Fibroblast of skin of left biceps (primary cell): Measurements from ENCODE around the gene DDC.
A peak's percentile ranks its signal among the peaks of the same experiment; 100 is the strongest.
"Not testable (repeated sequence)": the region's sequence is repeated elsewhere in the genome, so short reads cannot be mapped to it uniquely, and the experiment has no call there.

Experiments
- DNase-seq, 2 experiments: peaks; one replicate each; pipeline ENCODE4 v3.0.0-alpha.2; 2013; ENCODE audit warnings: low read depth in 2 of 2

The DDC gene

GRCh38 chr7:50528266-50529092 is 36.7 kb downstream of the DDC start:
- no peak for DNase-seq

DNA sequence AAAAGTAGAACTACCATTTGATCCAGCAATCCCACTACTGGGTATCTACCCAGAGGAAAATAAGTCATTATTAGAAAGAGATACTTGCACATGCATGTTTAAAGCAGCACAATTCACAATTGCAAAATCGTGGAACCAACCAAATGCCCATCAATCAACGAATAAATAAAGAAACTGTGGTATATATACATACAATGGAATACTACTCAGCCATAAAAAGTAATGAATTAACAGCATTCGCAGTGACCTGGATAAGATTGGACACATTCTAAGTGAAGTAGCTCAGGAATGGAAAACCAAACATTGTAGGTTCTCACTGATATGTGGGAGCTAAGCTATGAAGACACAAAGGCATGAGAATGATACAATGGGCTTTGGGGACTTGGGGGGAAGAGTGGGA is 45.9 kb downstream of the DDC start:
- not testable (repeated sequence) for DNase-seq

DNA sequence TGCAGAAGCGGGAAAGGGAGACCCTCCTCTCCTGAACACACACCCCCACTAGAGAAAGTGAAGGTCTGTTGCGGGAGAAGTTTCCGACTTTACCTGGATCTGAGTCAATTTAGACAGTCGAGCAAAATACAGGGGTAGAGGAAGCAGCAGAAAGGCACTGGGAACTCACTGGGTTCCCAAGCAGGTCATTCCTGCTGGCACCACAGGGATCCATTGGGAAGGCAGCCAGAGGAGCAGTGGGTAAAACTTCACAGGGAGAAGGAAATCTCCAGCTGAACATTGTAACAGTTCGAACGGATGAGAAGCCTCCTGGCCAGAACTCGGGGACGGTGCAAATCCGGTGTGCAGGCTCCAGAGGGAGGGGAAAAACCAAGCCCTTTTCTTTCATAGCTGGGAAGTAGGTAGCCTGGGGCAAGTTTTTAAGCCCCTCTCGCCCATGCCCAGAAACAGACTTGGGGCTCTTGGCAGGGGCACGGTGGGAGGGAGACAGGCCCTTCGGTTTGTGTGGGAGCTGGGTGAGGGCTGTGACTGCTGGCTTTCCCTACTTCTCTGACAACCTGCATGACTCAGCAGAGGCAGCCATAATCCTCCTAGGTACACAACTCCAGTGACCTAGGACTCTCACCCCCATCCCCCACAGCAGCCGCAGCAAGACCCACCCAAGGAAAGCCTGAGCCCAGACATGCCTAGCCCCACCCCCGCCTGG is 51.9 kb downstream of the DDC start:
- no peak for DNase-seq

DNA sequence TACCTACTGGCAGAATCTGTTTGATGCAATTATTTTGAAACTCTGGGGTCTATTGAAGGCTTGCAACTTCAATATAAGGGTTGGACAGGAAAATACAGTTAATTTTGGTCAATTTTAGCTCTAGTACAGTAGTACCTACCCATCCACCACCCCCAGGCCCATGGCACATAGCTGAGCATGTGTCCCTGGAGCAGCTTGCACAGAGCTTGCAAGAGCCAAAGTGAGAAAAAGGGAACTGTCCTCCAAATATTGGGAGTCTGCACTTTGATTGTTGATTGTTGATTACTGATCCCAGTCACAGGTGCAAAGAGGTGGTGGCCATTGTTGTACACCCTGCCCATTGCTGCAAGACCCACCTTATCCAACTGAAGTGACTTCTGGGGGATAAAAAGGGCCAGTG is 52.8 kb downstream of the DDC start:
- no peak for DNase-seq

GRCh38 chr7:50509459-50509858 is 55.7 kb downstream of the DDC start:
- DNase-seq: no peak

DNA sequence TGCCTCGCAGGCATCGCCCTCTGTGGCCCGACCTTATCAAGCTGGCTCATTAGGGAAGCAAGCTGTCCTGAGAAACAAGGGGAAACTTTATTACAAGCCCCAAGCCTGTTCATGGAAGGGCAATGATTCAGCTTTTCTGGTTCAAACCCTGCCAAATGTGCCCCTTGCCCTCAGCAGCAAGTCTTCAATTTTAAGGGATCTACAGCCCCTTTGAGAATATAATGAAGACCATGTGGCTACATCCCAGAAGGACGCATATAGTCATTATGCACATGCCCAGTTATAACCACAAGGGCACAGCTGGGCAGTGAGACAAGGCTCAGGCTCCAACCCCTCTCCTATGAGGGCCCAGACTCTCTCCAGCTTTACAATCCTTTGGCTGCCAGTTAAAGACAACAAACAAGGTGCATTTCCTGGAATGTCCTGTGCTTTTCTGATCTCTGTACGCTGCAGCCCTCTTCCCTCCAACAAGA is 56.7 kb downstream of the DDC start:
- no peak for DNase-seq

GRCh38 chr7:50507898-50508470 is 57.2 kb downstream of the DDC start:
- DNase-seq: no peak

GRCh38 chr7:50505553-50506210 is 59.5 kb downstream of the DDC start:
- no peak for DNase-seq

- no peak for DNase-seq
Measured at GRCh38 chr7:50504646-50505546, 60.3 kb downstream of the DDC start.

DNA sequence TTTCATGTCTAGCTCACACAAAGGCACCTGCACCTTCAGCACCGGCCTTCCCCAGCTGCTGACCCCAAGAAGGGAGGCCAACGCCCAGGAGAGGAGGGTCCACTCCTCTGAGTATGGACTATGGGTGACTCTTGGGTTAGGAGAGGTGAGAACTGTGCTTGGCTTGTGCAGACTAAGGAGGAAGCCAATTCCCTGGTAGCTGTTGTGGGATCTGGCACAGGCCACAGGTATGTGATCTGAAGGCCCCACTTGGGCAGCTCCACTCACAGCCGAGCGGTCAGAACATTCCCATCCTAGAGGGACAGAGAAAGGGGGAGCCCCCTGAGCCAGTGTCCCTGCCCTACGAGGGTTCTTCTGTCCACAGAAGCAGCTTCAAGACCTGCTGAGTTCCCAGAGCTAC is 62.3 kb downstream of the DDC start:
- DNase-seq: no peak

- DNase-seq: peak in 1 of 2 experiments; percentile 19
Measured at GRCh38 chr7:50502001-50502684, 63.1 kb downstream of the DDC start.

DNA sequence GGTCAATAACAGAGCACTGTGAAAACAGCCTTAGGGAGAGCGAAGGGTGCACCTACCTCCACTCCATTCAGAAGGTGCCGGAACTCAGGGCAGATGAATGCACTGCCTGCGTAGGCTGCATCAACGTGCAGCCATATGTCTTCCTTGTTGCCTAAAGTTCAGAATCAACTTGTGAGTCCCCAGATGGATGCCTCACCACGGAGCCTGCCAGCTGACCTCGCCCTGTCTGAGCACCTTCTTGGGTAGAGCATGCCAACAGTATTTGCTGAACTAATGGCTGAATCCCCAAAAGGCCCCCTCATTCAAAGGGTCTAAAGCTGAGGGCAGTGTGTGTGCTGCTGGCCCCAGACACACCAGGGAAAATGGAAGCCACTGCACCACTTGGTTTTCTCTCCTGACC is 66.1 kb downstream of the DDC start:
- DNase-seq: no peak

GRCh38 chr7:50497968-50498367 is 67.2 kb downstream of the DDC start:
- no peak for DNase-seq

DNA sequence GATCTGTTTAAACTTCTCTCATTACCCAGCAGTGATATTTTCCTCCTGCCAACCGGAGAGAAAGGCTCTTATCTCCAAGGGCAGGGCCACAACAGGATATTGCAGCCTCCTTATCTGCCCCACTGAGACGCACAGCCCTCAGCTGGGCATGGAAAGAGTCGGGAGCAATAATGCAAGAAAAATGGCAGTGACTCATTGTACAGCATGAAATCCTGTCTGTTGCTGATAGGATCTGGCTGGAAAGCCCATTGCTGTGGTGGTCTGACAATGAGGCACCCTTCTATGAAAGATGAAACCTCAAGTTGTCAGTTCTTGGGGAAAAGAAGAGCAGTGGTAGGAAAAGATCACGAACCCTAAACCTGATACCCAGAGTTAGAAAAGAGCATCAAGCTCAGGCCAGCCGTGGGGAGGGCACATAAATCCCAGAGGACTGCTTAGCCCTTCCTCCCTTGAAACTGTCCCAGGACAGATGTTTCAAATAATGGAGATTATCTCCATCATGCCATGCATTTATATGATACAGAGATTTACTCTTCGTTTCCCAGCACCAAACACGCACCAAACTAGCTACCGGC is 68.0 kb downstream of the DDC start:
- DNase-seq: no peak

DNA sequence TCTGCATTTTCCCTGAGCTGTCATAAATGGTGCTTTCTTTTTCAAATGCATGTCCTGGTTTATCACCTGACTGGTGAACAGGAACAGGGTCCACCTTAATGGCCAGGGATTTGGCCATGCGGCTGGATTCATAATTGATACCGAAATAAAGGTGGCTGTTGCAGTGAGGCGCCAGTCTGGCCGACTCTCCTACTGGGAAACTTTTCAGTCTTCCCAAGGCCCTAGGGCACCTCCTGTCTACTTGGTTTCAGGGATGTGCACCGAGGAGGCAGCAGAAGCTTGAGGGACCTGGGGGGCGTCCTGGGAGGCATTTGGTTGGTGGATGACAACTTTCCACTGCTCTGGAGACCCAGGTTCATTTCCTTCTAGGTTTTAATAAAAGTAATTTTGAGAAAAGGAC is 68.6 kb downstream of the DDC start:
- DNase-seq: no peak

GRCh38 chr7:50495746-50496145 is 69.5 kb downstream of the DDC start:
- no peak for DNase-seq

DNA sequence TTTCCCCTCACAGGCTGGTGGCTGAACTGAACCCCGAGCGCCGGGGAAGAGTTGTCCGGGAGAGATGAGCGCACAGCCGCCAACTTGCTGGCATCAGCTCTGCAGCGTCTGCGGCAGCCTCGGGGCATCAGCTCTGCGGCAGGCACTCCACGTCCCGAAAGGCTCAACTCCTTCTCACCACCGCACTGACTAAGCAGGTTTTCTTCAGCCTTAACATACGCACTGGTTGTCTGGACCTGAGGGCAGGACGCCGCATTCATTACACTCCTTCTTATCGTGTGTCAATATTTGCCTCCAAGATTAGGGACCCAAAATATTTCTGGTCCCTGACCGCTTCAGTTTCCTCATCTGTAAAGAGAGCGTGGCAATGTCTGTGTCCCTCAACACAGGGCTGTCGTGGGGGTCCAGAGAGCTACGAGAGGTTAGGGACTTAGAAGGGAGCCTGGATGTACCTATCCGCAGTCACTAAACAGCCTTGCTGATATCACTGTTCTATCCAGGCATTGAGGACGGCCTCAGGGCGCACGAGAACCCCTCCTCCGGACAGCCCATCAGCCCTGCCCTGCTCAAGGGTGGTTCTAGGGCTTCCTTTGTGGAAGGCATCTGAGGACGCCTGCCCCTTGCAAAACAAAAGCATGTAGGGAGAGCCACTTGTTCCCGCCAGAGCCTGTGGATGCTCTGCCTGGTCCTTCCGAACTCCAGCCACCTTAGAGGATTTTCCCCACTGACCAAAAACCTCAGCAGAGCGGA is 72.3 kb downstream of the DDC start:
- DNase-seq: no peak

- DNase-seq: no peak
Measured at GRCh38 chr7:50491943-50492342, 73.3 kb downstream of the DDC start.

DNA sequence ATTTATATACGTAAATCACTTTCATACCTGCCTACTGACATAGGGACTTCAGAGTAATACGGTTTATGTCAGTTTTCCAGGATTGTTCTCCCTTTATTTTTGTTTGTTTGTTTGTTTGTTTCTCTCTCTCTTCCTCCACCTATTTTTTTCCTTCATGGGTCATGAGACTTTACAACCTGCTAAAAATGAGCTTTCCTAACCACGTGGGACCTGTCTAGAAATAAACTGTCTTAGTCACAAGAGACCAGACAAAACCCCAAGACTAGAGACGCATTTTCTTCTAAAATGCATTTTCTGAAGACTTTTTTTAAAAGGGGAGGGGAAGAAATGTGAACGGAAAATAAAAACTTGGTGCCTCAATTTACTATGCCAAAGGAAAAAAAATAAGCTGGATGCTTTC is 74.0 kb downstream of the DDC start:
- DNase-seq: no peak

- no peak for DNase-seq
Measured at GRCh38 chr7:50488379-50488778, 76.8 kb downstream of the DDC start.
